Neural cell (in vitro differentiated cells): ENCODE measurements around the gene CPNE2. TPM values are rescaled to one million over a fixed set of nuclear protein-coding genes. Genes with fewer than 3 reads are reported as not detected.

ENCODE experiments used
- H2AFZ ChIP-seq: fragments of 200-600, 300-800 bp; sonication (generic), shearing (Covaris generic); 2 replicates; pipeline ENCODE4 v1.6.0; 2014; ENCODE audit warnings: low read depth, mild to moderate bottlenecking, antibody characterized with exemption, low read length, moderate library complexity
- H3F3A ChIP-seq: fragments of 200-600 bp; shearing (Covaris generic); 2 replicates; pipeline ENCODE4 v1.6.1; 2016; ENCODE audit warnings: mild to moderate bottlenecking, moderate library complexity, mixed read lengths, antibody characterized with exemption, low read length; ENCODE audit not compliant: insufficient read depth, poor library complexity, severe bottlenecking
- H3K27ac ChIP-seq: fragments of 200-600, 300-800 bp; sonication (generic), shearing (Covaris generic); 2 replicates; pipeline ENCODE4 v1.5.1; 2014; ENCODE audit warnings: mild to moderate bottlenecking, low read length, moderate library complexity
- H3K27me3 ChIP-seq: fragments of 300-800, 200-600 bp; sonication (generic), shearing (Covaris generic); 2 replicates; pipeline ENCODE4 v1.6.0; 2014; ENCODE audit warnings: mild to moderate bottlenecking, low read depth, low read length, moderate library complexity; ENCODE audit not compliant: insufficient read depth
- H3K36me3 ChIP-seq: fragments of 300-800, 200-600 bp; sonication (generic), shearing (Covaris generic); 2 replicates; pipeline ENCODE4 v1.5.1; 2014; ENCODE audit warnings: mild to moderate bottlenecking, antibody characterized with exemption, low read length, moderate library complexity; ENCODE audit not compliant: insufficient read depth
- H3K4me2 ChIP-seq: fragments of 300-800, 200-600 bp; sonication (generic), shearing (Covaris generic); 2 replicates; pipeline ENCODE4 v1.6.0; 2014; ENCODE audit warnings: mild to moderate bottlenecking, low read length
- H3K4me3 ChIP-seq: fragments of 300-800, 200-600 bp; sonication (generic), shearing (Covaris generic); 2 replicates; pipeline ENCODE4 v1.5.1; 2014; ENCODE audit warnings: mild to moderate bottlenecking, low read length, moderate library complexity
- H3K79me2 ChIP-seq: fragments of 200-600 bp; shearing (Covaris generic); replicated peaks from 2 replicates; pipeline ENCODE4 v1.6.0; 2014; ENCODE audit warnings: mild to moderate bottlenecking, low read length, moderate library complexity; ENCODE audit not compliant: insufficient read depth
- H3K9ac ChIP-seq: fragments of 300-800, 200-600 bp; sonication (generic), shearing (Covaris generic); 2 replicates; pipeline ENCODE4 v1.6.1; 2016; ENCODE audit warnings: mild to moderate bottlenecking, low read length, mixed read lengths
- H3K9me2 ChIP-seq: fragments of 200-600 bp; shearing (Covaris generic); 2 replicates; pipeline ENCODE4 v1.6.1; 2016; ENCODE audit warnings: mild to moderate bottlenecking, low read length, mixed read lengths; ENCODE audit not compliant: insufficient read depth
- H3K9me3 ChIP-seq: fragments of 200-600, 300-800 bp; sonication (generic), shearing (Covaris generic); 2 replicates; pipeline ENCODE4 v1.6.1; 2016; ENCODE audit warnings: mild to moderate bottlenecking, mixed run types, low read length, moderate library complexity, mixed read lengths
- H4K20me1 ChIP-seq: fragments of 200-600 bp; shearing (Covaris generic); 2 replicates; pipeline ENCODE4 v1.6.1; 2016; ENCODE audit warnings: mild to moderate bottlenecking, mixed run types; ENCODE audit not compliant: insufficient read depth
- EP300 ChIP-seq: fragments of 450-650 bp; conservative IDR thresholded peaks from 2 replicates; pipeline ENCODE4 v1.6.1; 2014; ENCODE audit warnings: antibody characterized with exemption, mild to moderate bottlenecking, moderate library complexity; ENCODE audit not compliant: poor library complexity, severe bottlenecking
- EZH2 ChIP-seq: fragments of 200-600, 300-800 bp; shearing (Covaris generic), sonication (generic); IDR thresholded peaks from 2 replicates; pipeline ENCODE4 v1.6.1; 2014; ENCODE audit warnings: antibody characterized with exemption, low read length, borderline replicate concordance, mild to moderate bottlenecking; ENCODE audit not compliant: insufficient read depth, poor library complexity, severe bottlenecking
- MXI1 ChIP-seq: fragments of 450-650 bp; conservative IDR thresholded peaks from 2 replicates; pipeline ENCODE4 v1.6.1; 2014; ENCODE audit warnings: antibody characterized with exemption, mild to moderate bottlenecking; ENCODE audit not compliant: poor library complexity, severe bottlenecking
- POLR2AphosphoS5 ChIP-seq: IDR thresholded peaks from 2 replicates; pipeline ENCODE4 v1.6.1; 2012
- RAD21 ChIP-seq: fragments of 450-650 bp; conservative IDR thresholded peaks from 2 replicates; pipeline ENCODE4 v1.6.1; 2014; ENCODE audit warnings: antibody characterized with exemption, mild to moderate bottlenecking, moderate library complexity
- REST ChIP-seq: IDR thresholded peaks from 2 replicates; pipeline ENCODE4 v1.6.1; 2012; ENCODE audit warnings: borderline replicate concordance
- SMC3 ChIP-seq: fragments of 450-650 bp; conservative IDR thresholded peaks from 2 replicates; pipeline ENCODE4 v1.6.1; 2014; ENCODE audit warnings: antibody characterized with exemption, mild to moderate bottlenecking, moderate library complexity; ENCODE audit not compliant: poor library complexity
- TAF1 ChIP-seq: IDR thresholded peaks from 2 replicates; pipeline ENCODE4 v1.6.1; 2012; ENCODE audit warnings: low read depth
- polyA plus RNA-seq: library from polyadenylated mRNA; depleted of rRNA; stranded (reverse); fragments of >200 nt; gene quantifications from 2 replicates; pipeline ENCODE4 v1.2.3, GENCODE V29; 2014
- TF ChIP-seq, protein P1 (sequence below): fragments of 450-650 bp; IDR thresholded peaks from 2 replicates; pipeline ENCODE4 v1.5.1; 2014; ENCODE audit warnings: antibody characterized with exemption, mild to moderate bottlenecking, moderate library complexity; ENCODE audit not compliant: poor library complexity, severe bottlenecking

CPNE2 gene
- polyA plus RNA-seq, 1 donor from 2014 or later = 18.6 TPM

GRCh38 chr16:57133886-57134285 lies 41.5 kb downstream of the CPNE2 start:
- no peak overlapping the region for H3K4me3 ChIP-seq
- H3K9ac ChIP-seq = no peak overlapping the region
- H3K36me3 ChIP-seq = no peaks in the 10 kb centered on the region
- TF ChIP-seq EZH2 (no peak), MXI1 (no peak), REST (no peak), RAD21 (no peak), TAF1 (no peak), SMC3 (no peak)
- TF ChIP-seq, protein P1, sequence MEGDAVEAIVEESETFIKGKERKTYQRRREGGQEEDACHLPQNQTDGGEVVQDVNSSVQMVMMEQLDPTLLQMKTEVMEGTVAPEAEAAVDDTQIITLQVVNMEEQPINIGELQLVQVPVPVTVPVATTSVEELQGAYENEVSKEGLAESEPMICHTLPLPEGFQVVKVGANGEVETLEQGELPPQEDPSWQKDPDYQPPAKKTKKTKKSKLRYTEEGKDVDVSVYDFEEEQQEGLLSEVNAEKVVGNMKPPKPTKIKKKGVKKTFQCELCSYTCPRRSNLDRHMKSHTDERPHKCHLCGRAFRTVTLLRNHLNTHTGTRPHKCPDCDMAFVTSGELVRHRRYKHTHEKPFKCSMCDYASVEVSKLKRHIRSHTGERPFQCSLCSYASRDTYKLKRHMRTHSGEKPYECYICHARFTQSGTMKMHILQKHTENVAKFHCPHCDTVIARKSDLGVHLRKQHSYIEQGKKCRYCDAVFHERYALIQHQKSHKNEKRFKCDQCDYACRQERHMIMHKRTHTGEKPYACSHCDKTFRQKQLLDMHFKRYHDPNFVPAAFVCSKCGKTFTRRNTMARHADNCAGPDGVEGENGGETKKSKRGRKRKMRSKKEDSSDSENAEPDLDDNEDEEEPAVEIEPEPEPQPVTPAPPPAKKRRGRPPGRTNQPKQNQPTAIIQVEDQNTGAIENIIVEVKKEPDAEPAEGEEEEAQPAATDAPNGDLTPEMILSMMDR = no peak
- H3K27me3 ChIP-seq = no peaks in the 10 kb centered on the region
- H3K79me2 ChIP-seq = no peaks in the 10 kb centered on the region
- H3K27ac ChIP-seq = no peak overlapping the region
- no peak overlapping the region for H2AFZ ChIP-seq
- no peak overlapping the region for H3K4me2 ChIP-seq
- H4K20me1 ChIP-seq = no peaks in the 10 kb centered on the region
- no peaks in the 10 kb centered on the region for H3K9me3 ChIP-seq
- H3F3A ChIP-seq = no peaks in the 10 kb centered on the region
- no peaks in the 10 kb centered on the region for H3K9me2 ChIP-seq

- no peaks in the 10 kb centered on the region for H4K20me1 ChIP-seq
- H3K4me2 ChIP-seq = no peak overlapping the region
- no peak overlapping the region for H3K4me3 ChIP-seq
- no peak overlapping the region for H2AFZ ChIP-seq
- H3K79me2 ChIP-seq = no peaks in the 10 kb centered on the region
- TF ChIP-seq EP300 = no peak
- TF ChIP-seq REST = no peak
- no peak for TF ChIP-seq POLR2AphosphoS5
- TF ChIP-seq EZH2 = no peak
- no peak for TF ChIP-seq MXI1
- TF ChIP-seq, protein P1 = no peak
- no peak for TF ChIP-seq TAF1
- no peak for TF ChIP-seq RAD21
- no peak for TF ChIP-seq SMC3
- no peak overlapping the region for H3K27ac ChIP-seq
- H3K9me2 ChIP-seq = no peaks in the 10 kb centered on the region
- no peaks in the 10 kb centered on the region for H3K9me3 ChIP-seq
- H3K36me3 ChIP-seq = no peaks in the 10 kb centered on the region
- no peaks in the 10 kb centered on the region for H3F3A ChIP-seq
- H3K27me3 ChIP-seq = no peaks in the 10 kb centered on the region
- no peak overlapping the region for H3K9ac ChIP-seq
Observed at GRCh38 chr16:57134982-57135381, 42.6 kb downstream of the CPNE2 start.
